H9 (cell line): ENCODE results near the gene SLC12A5. TPM values are rescaled to one million over a fixed set of nuclear protein-coding genes. Genes with fewer than 3 reads are reported as not detected.

Experiments
- DNase-seq: peaks from one replicate; pipeline ENCODE4 v3.0.0-alpha.2; 2017
- H2AFZ ChIP-seq: one replicate; pipeline ENCODE4 v1.6.1; 2013; ENCODE audit warnings: mild to moderate bottlenecking, low read length, control low read depth, moderate library complexity
- H2AK5ac ChIP-seq: 2 replicates; pipeline ENCODE4 v1.6.1; 2013; ENCODE audit warnings: low read length, control low read depth, mixed read lengths; ENCODE audit not compliant: insufficient read length
- H2BK120ac ChIP-seq: one replicate; pipeline ENCODE4 v1.6.1; 2013; ENCODE audit warnings: low read depth, mild to moderate bottlenecking, low read length, control low read depth, inconsistent platforms; ENCODE audit not compliant: poor library complexity, severe bottlenecking
- H2BK12ac ChIP-seq: 2 replicates; pipeline ENCODE4 v1.6.1; 2013; ENCODE audit warnings: low read length, control low read depth, mixed read lengths, low read depth; ENCODE audit not compliant: insufficient read length
- H2BK15ac ChIP-seq: 2 replicates; pipeline ENCODE4 v1.6.1; 2013; ENCODE audit warnings: low read depth, low read length, control low read depth
- H2BK20ac ChIP-seq: one replicate; pipeline ENCODE4 v1.6.1; 2013; ENCODE audit warnings: low read depth, mild to moderate bottlenecking, low read length, control low read depth, inconsistent platforms; ENCODE audit not compliant: poor library complexity, severe bottlenecking
- H2BK5ac ChIP-seq: 2 replicates; pipeline ENCODE4 v1.6.1; 2013; ENCODE audit warnings: low read length, control low read depth, mixed read lengths; ENCODE audit not compliant: insufficient read length
- H3K14ac ChIP-seq: 2 replicates; pipeline ENCODE4 v1.6.1; 2013; ENCODE audit warnings: low read length, control low read depth; ENCODE audit not compliant: insufficient read depth
- H3K18ac ChIP-seq: 2 replicates; pipeline ENCODE4 v1.6.1; 2013; ENCODE audit warnings: low read depth, mild to moderate bottlenecking, mixed read lengths, low read length, control low read depth; ENCODE audit not compliant: insufficient read length
- H3K23ac ChIP-seq: 2 replicates; pipeline ENCODE4 v1.6.1; 2013; ENCODE audit warnings: low read length, control low read depth, mixed read lengths, low read depth; ENCODE audit not compliant: insufficient read length
- H3K23me2 ChIP-seq: 2 replicates; pipeline ENCODE4 v1.6.1; 2013; ENCODE audit warnings: low read depth, mild to moderate bottlenecking, mixed read lengths, low read length, control low read depth; ENCODE audit not compliant: insufficient read length, poor library complexity, severe bottlenecking
- H3K27ac ChIP-seq: 2 replicates; pipeline ENCODE4 v1.5.1; 2013; ENCODE audit warnings: low read length, control low read depth, mixed read lengths, low read depth; ENCODE audit not compliant: insufficient read length
- H3K27me3 ChIP-seq: 2 replicates; pipeline ENCODE4 v1.6.1; 2013; ENCODE audit warnings: low read length, control low read depth, inconsistent platforms; ENCODE audit not compliant: insufficient read depth
- H3K4ac ChIP-seq: 2 replicates; pipeline ENCODE4 v1.6.1; 2013; ENCODE audit warnings: low read depth, mild to moderate bottlenecking, control low read depth, inconsistent platforms, low read length, moderate library complexity
- H3K4me1 ChIP-seq: 2 replicates; pipeline ENCODE4 v1.6.1; 2013; ENCODE audit warnings: low read length, control low read depth, inconsistent platforms; ENCODE audit not compliant: insufficient read depth
- H3K4me2 ChIP-seq: 2 replicates; pipeline ENCODE4 v1.6.1; 2013; ENCODE audit warnings: low read length, control low read depth, mixed read lengths; ENCODE audit not compliant: insufficient read length, insufficient read depth
- H3K56ac ChIP-seq: 2 replicates; pipeline ENCODE4 v1.6.1; 2013; ENCODE audit warnings: low read depth, mild to moderate bottlenecking, mixed read lengths, low read length, control low read depth; ENCODE audit not compliant: insufficient read length
- H3K79me1 ChIP-seq: 2 replicates; pipeline ENCODE4 v1.6.1; 2013; ENCODE audit warnings: low read depth, mild to moderate bottlenecking, moderate library complexity, low read length, control low read depth, inconsistent platforms; ENCODE audit not compliant: insufficient read depth, poor library complexity, severe bottlenecking
- H3K79me2 ChIP-seq: 2 replicates; pipeline ENCODE4 v1.6.1; 2013; ENCODE audit warnings: low read length, control low read depth, inconsistent platforms; ENCODE audit not compliant: insufficient read depth
- H3K9ac ChIP-seq: 2 replicates; pipeline ENCODE4 v1.6.1; 2013; ENCODE audit warnings: low read length, control low read depth, mixed read lengths; ENCODE audit not compliant: insufficient read length; ENCODE audit errors: extremely low read depth
- H3K9me3 ChIP-seq: one replicate; pipeline ENCODE4 v1.6.1; 2013; ENCODE audit warnings: low read depth, low read length, inconsistent platforms; ENCODE audit not compliant: control insufficient read depth
- H3T11ph ChIP-seq: one replicate; pipeline ENCODE4 v1.6.1; 2013; ENCODE audit warnings: mild to moderate bottlenecking, low read length, control low read depth, inconsistent platforms
- H4K20me1 ChIP-seq: one replicate; pipeline ENCODE4 v1.6.1; 2013; ENCODE audit not compliant: control insufficient read depth, insufficient read length, insufficient read depth
- H4K5ac ChIP-seq: 2 replicates; pipeline ENCODE4 v1.6.1; 2013; ENCODE audit warnings: low read depth, mild to moderate bottlenecking, mixed read lengths, low read length, control low read depth; ENCODE audit not compliant: insufficient read length
- H4K8ac ChIP-seq: replicated peaks from 2 replicates; pipeline ENCODE4 v1.6.1; 2013; ENCODE audit warnings: low read length, control low read depth, mixed read lengths, low read depth; ENCODE audit not compliant: insufficient read length
- H4K91ac ChIP-seq: 2 replicates; pipeline ENCODE4 v1.6.1; 2013; ENCODE audit warnings: low read depth, mild to moderate bottlenecking, moderate library complexity, mixed read lengths, low read length, control low read depth; ENCODE audit not compliant: insufficient read length
- H3K27ac Mint-ChIP-seq, 3 experiments: 2 replicates in 2 of 3; 3 replicates in 1 of 3; pipeline ENCODE4 v1.8.0; 2020 to 2021; ENCODE audit warnings: mixed read lengths in 3 of 3, mild to moderate bottlenecking in 1 of 3, moderate library complexity in 1 of 3
- H3K27me3 Mint-ChIP-seq: 2 replicates; pipeline ENCODE4 v1.8.0; 2021; ENCODE audit warnings: low read depth, mild to moderate bottlenecking, moderate library complexity, mixed read lengths
- H3K36me3 Mint-ChIP-seq, 3 experiments: 2 replicates in 2 of 3; 3 replicates in 1 of 3; pipeline ENCODE4 v1.8.0; 2020 to 2021; ENCODE audit warnings: low read depth in 3 of 3, mixed read lengths in 3 of 3; ENCODE audit not compliant: insufficient read depth in 1 of 3
- H3K4me1 Mint-ChIP-seq, 2 experiments: 2 replicates each; pipeline ENCODE4 v1.8.0; 2020; ENCODE audit warnings: mixed read lengths in 2 of 2
- H3K4me3 Mint-ChIP-seq, 2 experiments: 2 replicates in 1 of 2; 3 replicates in 1 of 2; pipeline ENCODE4 v1.8.0; 2020 to 2021; ENCODE audit warnings: mild to moderate bottlenecking in 2 of 2, mixed read lengths in 2 of 2, moderate library complexity in 1 of 2
- H3K9me3 Mint-ChIP-seq, 2 experiments: 2 replicates in 1 of 2; 3 replicates in 1 of 2; pipeline ENCODE4 v1.8.0; 2020; ENCODE audit warnings: mild to moderate bottlenecking in 2 of 2, mixed read lengths in 2 of 2, moderate library complexity in 1 of 2
- CTCF ChIP-seq: fragments of 200-600 bp; sonication (generic); conservative IDR thresholded peaks from 3 replicates; pipeline ENCODE4 v1.8.0; 2021; ENCODE audit warnings: antibody characterized with exemption, mild to moderate bottlenecking
- WGBS: extraction: QIAGEN DNeasy Blood & Tissue Kit; methylation state at CpG from one replicate; pipeline ENCODE4 v1.1.7; 2013; ENCODE audit warnings: missing lambda C conversion rate, low lambda C conversion rate, mixed read lengths; ENCODE audit not compliant: insufficient read length; ENCODE audit errors: extremely low coverage; 5-methylcytosine and 5-hydroxymethylcytosine counted together
- total RNA-seq: library from RNA; stranded (reverse); gene quantifications from 2 replicates; pipeline ENCODE4 v1.2.1, GENCODE V29; 2021

SLC12A5 gene
- total RNA-seq, 1 experiment from 2014 or later: 8.7 TPM

GRCh38 chr20:46035253-46035652 lies 6.2 kb downstream of the SLC12A5 start:
- Histone ChIP-seq H2BK120ac (no peak overlapping the region), H3K9ac (no peak overlapping the region), H3K79me1 (no peaks in the 10 kb centered on the region), H3K79me2 (no peaks in the 10 kb centered on the region), H3K9me3 (no peaks in the 10 kb centered on the region), H3K27me3 (peaks cover 43% of the 10 kb centered on the region), H4K91ac (no peak overlapping the region), H3K18ac (no peak overlapping the region), H4K20me1 (no peaks in the 10 kb centered on the region), H2BK15ac (no peak overlapping the region), H2AFZ (no peak overlapping the region), H3K4ac (no peak overlapping the region), H2BK20ac (no peak overlapping the region), H2AK5ac (no peak overlapping the region), H3K4me1 (no peaks in the 10 kb centered on the region; the same call in 1 of the 2 replicates), H3T11ph (no peak overlapping the region), H3K4me2 (no peak overlapping the region), H4K8ac (no peak overlapping the region), H4K5ac (no peak overlapping the region), H3K56ac (no peak overlapping the region), H3K14ac (no peak overlapping the region), H2BK12ac (no peak overlapping the region), H3K23me2 (peaks cover 4% of the 10 kb centered on the region), H2BK5ac (no peak overlapping the region), H3K27ac (no peak overlapping the region), H3K23ac (no peak overlapping the region)
- Mint-ChIP-seq H3K9me3 (no peaks in the 10 kb centered on the region), H3K4me1 (peaks cover 13 to 39% of the 10 kb centered on the region in 2 experiments), H3K27ac (no peak overlapping the region), H3K27me3 (peaks cover 89% of the 10 kb centered on the region), H3K4me3 (no peak overlapping the region), H3K36me3 (no peaks in the 10 kb centered on the region)
- no peak for DNase-seq
- 100% methylated on average over 1 of the region's 5 CpGs for WGBS
- TF ChIP-seq CTCF: no peak
